ENCODE results near the gene XPO1. TPM values are rescaled to one million over a fixed set of nuclear protein-coding genes. Genes with fewer than 3 reads are reported as not detected.

The XPO1 gene
- total and polyA plus RNA-seq, 2 experiments from 2014 or later: 115 to 485 TPM

GRCh38 chr2:61537950-61538199, 281 bp downstream of the XPO1 start (continued):
- no peak for TF ChIP-seq CTCF (conservative IDR thresholded peaks at IDR 0.05; ENCODE audit: low read depth in 2 of 2)
- TF ChIP-seq NANOG (IDR thresholded peaks at IDR 0.05; ENCODE audit: borderline replicate concordance): no peak
- no peak for TF ChIP-seq EZH2phosphoT487 (IDR thresholded peaks at IDR 0.05; ENCODE audit: unreplicated experiment)
- no peak for TF ChIP-seq JUNB (IDR thresholded peaks at IDR 0.05; ENCODE audit: unreplicated experiment)
- TF ChIP-seq EZH2 (IDR thresholded peaks at IDR 0.05; ENCODE audit: low read depth, unreplicated experiment): no peak
- no peak for TF ChIP-seq REST (IDR thresholded peaks at IDR 0.05; ENCODE audit: unreplicated experiment)
- TF ChIP-seq ETS1 (IDR thresholded peaks at IDR 0.05): no peak
- TF ChIP-seq ZNF331 (CRISPR knock-in tag; IDR thresholded peaks at IDR 0.05; ENCODE audit: low read depth): no peak
- TF ChIP-seq ZNF114 (CRISPR knock-in tag; IDR thresholded peaks at IDR 0.05): no peak
- TF ChIP-seq POLR2AphosphoS5 (IDR thresholded peaks at IDR 0.05; ENCODE audit: low read depth): no peak

- H3K36me3 Mint-ChIP-seq (ENCODE audit: low read depth): peaks cover 45% of the 10 kb centered on the region
- peaks cover 21% of the 10 kb centered on the region; the same call in 2 of the 3 replicates for H3K4me1 Mint-ChIP-seq
- H2AFZ ChIP-seq: no peak overlapping the region
- peaks cover 19% of the 10 kb centered on the region for H3K27me3 Mint-ChIP-seq (ENCODE audit: insufficient read depth, low read depth, poor library complexity)
- ATAC-seq (no peak), DNase-seq (ENCODE audit: low spot score) (peak; percentile 33)
- peak overlapping the region; percentile 100 for H3K27ac Mint-ChIP-seq
- peak overlapping the region; percentile 77 for H3K4me2 ChIP-seq
- H3K9me2 ChIP-seq (ENCODE audit: insufficient read depth): no peaks in the 10 kb centered on the region
- H3K9me3 Mint-ChIP-seq: peaks cover 12% of the 10 kb centered on the region
- H3K4me1 ChIP-seq (ENCODE audit: insufficient read depth): 0 out of 2 replicates have a peak, but pooled peaks cover 6% of the 10 kb centered on the region
- peak overlapping the region; percentile 98 for H3K4me3 Mint-ChIP-seq
- no peaks in the 10 kb centered on the region for H3K27me3 ChIP-seq (ENCODE audit: insufficient read depth)
- peaks cover 34% of the 10 kb centered on the region for H4K20me1 ChIP-seq (replicated peaks; ENCODE audit: insufficient read depth)
- TF ChIP-seq CREB1 (CRISPR knock-in tag; IDR thresholded peaks at IDR 0.05; ENCODE audit: low read depth): no peak
- no peak for TF ChIP-seq REST (IDR thresholded peaks at IDR 0.05; ENCODE audit: unreplicated experiment)
- no peak for TF ChIP-seq ETS1 (IDR thresholded peaks at IDR 0.05)
- TF ChIP-seq EZH2phosphoT487 (IDR thresholded peaks at IDR 0.05; ENCODE audit: unreplicated experiment): no peak
- TF ChIP-seq POLR2AphosphoS5 (IDR thresholded peaks at IDR 0.05; ENCODE audit: low read depth): no peak
- TF ChIP-seq ZNF114 (CRISPR knock-in tag; IDR thresholded peaks at IDR 0.05): no peak
- no peak for TF ChIP-seq CTCF (conservative IDR thresholded peaks at IDR 0.05; ENCODE audit: low read depth in 2 of 2)
- no peak for TF ChIP-seq ZNF331 (CRISPR knock-in tag; IDR thresholded peaks at IDR 0.05; ENCODE audit: low read depth)
- TF ChIP-seq JUNB (IDR thresholded peaks at IDR 0.05; ENCODE audit: unreplicated experiment): no peak
- H3K27ac ChIP-seq (ENCODE audit: low read depth): peak overlapping the region; percentile 97
- H3K4me3 ChIP-seq: peak overlapping the region; percentile 82
- H3F3A ChIP-seq (replicated peaks; ENCODE audit: low read depth): peaks cover 11% of the 10 kb centered on the region
- no peaks in the 10 kb centered on the region for H3K36me3 ChIP-seq (ENCODE audit: insufficient read depth)
- H3K79me2 ChIP-seq (replicated peaks; ENCODE audit: insufficient read depth): peaks cover 53% of the 10 kb centered on the region
Observed at GRCh38 chr2:61537277-61537949, 743 bp downstream of the XPO1 start.

All from GM23338 (cell line).